A172 (cell line): ENCODE results near the gene VPS25. TPM values are rescaled to one million over a fixed set of nuclear protein-coding genes. Genes with fewer than 3 reads are reported as not detected.
"Not testable (repeated sequence)": the region's sequence is repeated elsewhere in the genome, so short reads cannot be mapped to it uniquely, and the experiment has no call there.

Source experiments
- DNase-seq: peaks from one replicate; pipeline ENCODE4 v3.0.0-alpha.2; 2015; ENCODE audit warnings: low spot score
- total RNA-seq: library from RNA; depleted of rRNA; stranded (reverse); fragments of >200 nt; shearing (Covaris generic); gene quantifications from 2 replicates; pipeline ENCODE4 v1.2.3, GENCODE V29; 2014; rRNA removed

The VPS25 gene
- 174 and 181 TPM in 2 replicates for total RNA-seq

- DNase-seq = peak; percentile 87
Measured at GRCh38 chr17:42773290-42774035, at the start of gene VPS25. TSS of gene VPS25 (plus strand) at chr17:42773449. CDS start at chr17:42773476, 27 bp downstream.

- no peak for DNase-seq
Measured at GRCh38 chr17:42723636-42724035, 49.6 kb upstream of the VPS25 start.

GRCh38 chr17:42725143-42725542, 48.1 kb upstream of the VPS25 start:
- DNase-seq = no peak

- no peak for DNase-seq
Measured at GRCh38 chr17:42740699-42741098, 32.5 kb upstream of the VPS25 start.

GRCh38 chr17:42742916-42743315, 30.3 kb upstream of the VPS25 start:
- not testable (repeated sequence) for DNase-seq

GRCh38 chr17:42743595-42744282, 29.5 kb upstream of the VPS25 start:
- no peak for DNase-seq

- peak; percentile 55 for DNase-seq
Measured at GRCh38 chr17:42744283-42744805, 28.9 kb upstream of the VPS25 start.

GRCh38 chr17:42744806-42745617, 28.2 kb upstream of the VPS25 start, which contains the start of gene EZH1:
TSS of gene EZH1 (minus strand) at chr17:42745040. CDS start at chr17:42728941, 16,099 bp downstream.
- DNase-seq = peak; percentile 86

GRCh38 chr17:42748202-42748907, 24.9 kb upstream of the VPS25 start:
- DNase-seq = no peak

GRCh38 chr17:42748908-42749798, 24.1 kb upstream of the VPS25 start:
- DNase-seq = no peak

- DNase-seq = no peak
Measured at GRCh38 chr17:42750739-42751344, 22.4 kb upstream of the VPS25 start.

- no peak for DNase-seq
Measured at GRCh38 chr17:42751628-42752027, 21.6 kb upstream of the VPS25 start.

GRCh38 chr17:42754782-42755181, 18.5 kb upstream of the VPS25 start:
- DNase-seq = peak; percentile 86

GRCh38 chr17:42759982-42760651, 13.1 kb upstream of the VPS25 start:
- DNase-seq = no peak

GRCh38 chr17:42760652-42761581, 12.3 kb upstream of the VPS25 start, which contains the start of gene RAMP2:
TSS of gene RAMP2 (plus strand) at chr17:42761227. CDS start at chr17:42761262, 35 bp downstream.
- DNase-seq = no peak

GRCh38 chr17:42761638-42762037, 11.6 kb upstream of the VPS25 start:
- no peak for DNase-seq

GRCh38 chr17:42766124-42766523, 7.1 kb upstream of the VPS25 start:
- DNase-seq = no peak

- DNase-seq = no peak
Measured at GRCh38 chr17:42767512-42767911, 5.7 kb upstream of the VPS25 start.
